T-helper 1 cell (primary cell): ENCODE data around the gene ACOX2.
A peak's percentile ranks its signal among the peaks of the same experiment; 100 is the strongest.

Source experiments
- DNase-seq, 5 donors: peaks; one replicate each; pipeline ENCODE4 v3.0.0-alpha.2; 2012 to 2020
- total RNA-seq, 4 donors: gene quantifications; one replicate each; lab custom pipeline; 2026; lab: John Stamatoyannopoulos, UW

The ACOX2 gene
- 0 reads per million in 4 donors for total RNA-seq

DNA sequence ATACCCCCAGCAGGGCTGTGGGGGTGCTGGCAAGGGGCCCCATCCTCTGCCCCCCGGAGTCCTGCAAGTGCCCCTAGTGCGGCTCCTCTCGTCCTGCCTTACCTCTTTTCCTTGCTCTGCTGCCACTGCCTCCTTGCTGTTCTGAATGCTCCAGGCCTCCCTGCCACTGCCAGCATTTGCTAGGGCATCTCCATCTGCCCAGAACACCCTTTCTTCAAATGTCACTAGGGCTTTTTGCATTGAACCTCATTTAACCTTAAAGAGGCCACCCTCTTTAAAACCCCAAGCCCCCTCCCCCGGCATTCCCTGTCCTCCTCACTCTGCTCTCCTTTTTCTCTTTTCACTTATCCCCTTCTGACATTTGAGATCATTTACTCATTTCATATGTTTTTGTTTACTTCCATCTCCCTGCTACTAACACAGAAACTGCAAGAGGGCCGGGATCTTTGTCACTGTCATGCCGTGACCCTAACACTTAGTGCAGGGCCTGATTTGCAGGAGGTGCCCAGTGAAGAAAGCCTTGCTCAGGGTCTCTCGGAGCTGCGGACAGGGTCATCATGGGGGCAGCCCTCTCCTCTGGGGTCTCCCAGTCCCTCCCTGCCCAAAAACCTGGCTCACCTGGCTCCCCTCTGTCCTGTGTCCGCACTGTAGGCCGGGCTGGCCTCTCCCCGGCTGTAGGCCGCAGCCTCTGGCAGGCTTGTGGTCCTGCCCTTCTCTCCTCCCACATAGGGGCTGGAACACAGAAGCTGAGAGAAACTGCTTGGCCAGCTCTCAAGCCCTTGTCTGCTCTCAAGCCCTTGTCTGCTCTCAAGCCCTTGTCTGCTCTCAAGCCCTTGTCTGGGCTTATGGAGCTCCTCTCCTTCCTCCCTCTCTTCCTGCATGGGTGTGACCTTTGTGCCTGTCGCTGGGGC, at the start of gene ACOX2:
Gene ACOX2 (minus strand): TSS at position 690 of the 911 bp plus-strand sequence. CDS start 2,084 bp downstream, outside the sequence.
- DNase-seq, result no peak

GRCh38 chr3:58585994-58586393, 49.0 kb upstream of the ACOX2 start:
- DNase-seq, result no peak

DNA sequence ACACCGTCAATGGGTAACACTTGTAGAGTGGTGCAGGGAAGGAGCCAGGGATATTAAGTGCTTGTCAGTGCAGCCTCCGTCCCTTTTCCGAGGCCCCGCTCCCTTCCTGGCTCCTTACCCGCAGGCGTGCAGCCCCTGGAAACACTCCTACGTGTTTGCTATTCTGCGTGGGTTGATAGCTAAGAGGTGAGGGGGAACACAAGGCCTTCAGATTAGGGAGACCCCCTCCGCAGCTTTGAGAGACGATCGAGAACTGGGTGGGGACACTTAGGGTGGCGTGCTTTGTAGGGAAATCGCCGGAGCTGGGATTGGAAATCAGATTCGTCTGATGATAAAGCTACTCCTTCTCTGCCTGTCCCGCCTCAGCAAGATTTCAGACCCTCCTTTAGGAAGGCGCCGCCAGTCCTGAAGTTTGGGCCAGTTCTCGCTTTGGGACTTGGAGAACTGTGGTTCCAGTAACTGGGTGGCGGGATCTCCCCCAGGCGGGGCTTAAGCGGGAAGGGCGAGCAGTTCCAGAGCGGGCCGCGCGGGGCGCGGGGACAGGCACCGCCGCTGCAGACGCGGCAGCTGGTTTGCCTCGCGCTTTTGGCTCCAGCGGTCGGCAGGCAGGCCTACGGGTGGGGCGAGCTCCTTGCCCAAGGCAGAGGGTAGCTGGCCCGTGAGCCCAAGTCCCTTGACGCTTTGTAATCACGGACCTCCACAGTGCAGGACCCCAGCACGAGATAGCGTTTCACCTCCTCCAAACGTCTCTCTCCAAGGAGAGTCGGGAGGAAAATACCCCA, 48.2 kb upstream of the ACOX2 start:
- DNase-seq, result peak in 3 of 5 donors; percentile 24 to 67 (median 25)

DNA sequence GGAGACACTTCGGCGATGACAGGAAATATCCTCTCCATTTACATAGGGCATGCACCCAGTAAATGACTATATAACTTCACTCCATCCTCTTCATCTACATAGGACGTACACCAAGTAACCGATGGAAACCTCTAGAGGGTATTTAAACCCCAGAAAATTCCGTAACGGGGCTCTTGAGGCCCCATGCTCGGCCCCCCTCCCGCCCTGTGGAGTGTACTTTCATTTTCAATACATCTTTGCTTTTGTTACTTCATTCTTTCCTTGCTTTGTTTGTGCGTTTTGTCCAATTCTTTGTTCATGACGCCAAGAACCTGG, 47.7 kb upstream of the ACOX2 start:
- DNase-seq, result no peak

- no peak for DNase-seq
These were observed 44.5 kb upstream of the ACOX2 start for GRCh38 chr3:58581328-58582091.

GRCh38 chr3:58580826-58581327, 43.9 kb upstream of the ACOX2 start:
- DNase-seq, result no peak

- DNase-seq, result no peak
These were observed 41.9 kb upstream of the ACOX2 start for GRCh38 chr3:58578873-58579272.

DNA sequence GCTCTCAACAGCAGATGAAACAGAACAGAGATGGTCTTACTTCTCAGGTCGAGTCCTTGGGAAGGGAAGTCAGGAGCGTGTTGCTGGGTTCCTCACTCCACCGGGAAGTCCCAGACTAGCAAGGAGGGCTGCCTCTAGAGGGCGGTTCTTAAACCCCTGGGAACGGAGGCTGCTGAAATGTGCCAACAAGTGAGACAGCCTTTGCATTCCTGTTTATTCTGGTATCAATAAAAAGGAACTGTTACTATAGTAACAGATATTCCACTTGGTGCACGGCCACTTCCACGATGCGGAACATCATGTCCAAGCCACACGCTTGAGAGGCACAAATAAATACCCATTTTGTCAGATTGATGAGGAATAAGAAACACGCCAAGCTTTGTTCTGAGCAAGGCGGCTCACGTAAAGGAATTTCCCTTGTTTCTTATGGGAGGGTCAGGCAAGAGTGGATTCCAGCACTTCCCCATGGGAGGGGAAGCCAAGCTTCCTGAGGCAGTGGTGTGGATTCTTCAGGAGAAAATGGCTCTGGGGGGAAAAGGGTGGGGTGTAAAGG, 40.4 kb upstream of the ACOX2 start, which contains the start of gene FAM107A:
Gene FAM107A (minus strand): TSS at position 123 of the 553 bp plus-strand sequence. CDS start 7,531 bp downstream, outside the sequence.
- DNase-seq, result no peak

- DNase-seq, result no peak
These were observed 39.7 kb upstream of the ACOX2 start for GRCh38 chr3:58576716-58577115.

DNA sequence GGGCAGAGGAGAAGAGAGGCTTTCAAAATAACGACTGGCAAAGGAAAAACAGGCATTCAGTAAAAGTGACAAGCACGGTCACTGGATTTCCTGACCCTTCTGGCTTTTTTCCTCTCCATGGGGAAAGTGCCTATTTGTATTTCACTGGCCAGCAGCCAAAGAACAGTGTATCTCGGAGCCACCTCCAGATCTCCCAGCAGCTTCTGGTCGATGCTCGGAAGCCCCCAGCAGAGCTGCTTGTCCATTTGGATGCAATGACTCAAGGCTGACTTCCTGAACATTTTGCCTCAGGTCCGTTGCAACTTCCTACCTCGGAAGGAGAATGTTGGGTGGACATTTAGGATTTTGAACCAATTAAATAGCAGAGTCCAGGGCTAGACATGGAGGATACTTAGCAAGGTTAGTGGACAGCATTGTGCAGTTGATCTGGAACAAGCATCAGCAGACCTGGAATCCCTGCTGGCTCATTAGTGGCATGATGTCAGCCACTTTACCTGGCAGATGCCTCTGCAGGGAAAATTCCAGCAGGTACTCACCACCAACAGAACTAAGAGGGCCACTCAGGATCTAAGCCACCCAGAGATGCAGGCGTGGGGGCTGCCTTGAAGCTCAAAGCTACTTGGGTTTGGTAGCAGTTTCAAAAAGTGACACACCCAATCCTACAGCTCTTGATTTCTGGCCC, 39.1 kb upstream of the ACOX2 start:
- DNase-seq, result no peak

DNA sequence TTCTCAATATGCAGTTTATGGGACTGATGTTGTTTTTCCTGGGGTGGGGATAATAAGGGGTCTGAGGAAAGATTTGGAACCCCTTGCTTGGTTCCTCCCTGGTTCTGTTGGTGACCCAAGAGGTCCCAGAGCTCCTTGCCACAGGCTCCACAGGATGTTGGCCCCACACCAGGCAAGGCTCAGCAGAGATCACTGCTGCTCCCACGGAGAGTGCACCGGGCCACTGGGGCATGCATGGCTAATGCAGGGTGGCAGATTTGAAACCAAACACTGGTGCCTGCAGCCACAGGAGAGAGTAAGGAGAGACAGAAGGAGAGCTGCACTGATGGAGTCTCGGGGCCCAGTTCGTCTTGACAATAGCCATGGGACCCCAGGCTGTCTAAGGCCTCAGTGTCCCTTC, 37.7 kb upstream of the ACOX2 start:
- no peak for DNase-seq

DNA sequence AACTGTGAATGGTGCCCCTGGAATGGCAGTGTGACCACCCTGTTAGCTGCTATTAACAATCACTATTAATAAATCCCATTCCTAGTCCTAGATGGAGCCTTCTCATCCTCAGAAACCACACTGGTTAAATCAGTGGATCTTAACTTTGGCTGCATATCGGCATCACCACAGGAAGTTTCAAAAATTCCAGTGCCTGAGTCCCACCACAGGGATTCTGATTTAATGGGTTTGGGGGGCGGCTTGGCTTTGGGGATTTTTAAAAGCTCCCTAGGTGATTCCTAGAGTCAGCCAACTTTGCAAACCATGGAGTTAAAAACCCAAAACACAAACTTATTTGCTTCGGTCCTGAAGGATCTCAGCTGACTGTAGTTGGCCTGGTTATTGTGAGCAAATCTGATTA, 37.1 kb upstream of the ACOX2 start:
- DNase-seq, result no peak

GRCh38 chr3:58573640-58574039, 36.6 kb upstream of the ACOX2 start:
- no peak for DNase-seq

GRCh38 chr3:58572634-58573230, 35.7 kb upstream of the ACOX2 start:
- no peak for DNase-seq

DNA sequence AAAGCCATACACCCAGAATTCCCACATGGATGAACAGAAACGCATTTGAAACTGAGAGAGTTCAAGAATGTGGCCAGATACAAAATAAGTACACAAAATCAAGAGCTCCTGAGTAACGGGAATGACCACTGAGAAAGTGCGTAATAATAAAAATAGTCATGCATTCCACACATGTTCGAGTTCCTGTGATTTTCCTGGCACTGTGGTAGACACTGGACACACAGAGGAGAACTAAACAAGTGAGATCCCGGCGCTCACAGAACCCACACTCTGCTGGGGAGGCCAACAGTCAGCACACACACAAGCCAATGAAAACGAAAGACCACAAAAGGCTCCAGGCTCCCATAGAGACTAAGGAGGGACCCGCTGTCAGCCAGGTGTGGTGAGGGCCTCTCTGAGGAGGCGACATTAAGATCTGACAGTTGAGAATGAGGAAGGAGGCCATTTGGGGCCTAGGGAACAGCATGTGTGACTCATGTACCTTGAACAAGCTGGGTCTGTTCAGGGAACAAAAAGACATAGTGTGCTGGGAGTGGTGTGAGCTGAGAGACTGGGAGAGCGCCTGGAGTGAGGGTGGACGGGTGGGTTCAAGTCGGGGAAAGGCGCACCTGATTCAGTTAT, 35.1 kb upstream of the ACOX2 start:
- DNase-seq, result no peak

GRCh38 chr3:58570851-58571250, 33.9 kb upstream of the ACOX2 start:
- no peak for DNase-seq

- no peak for DNase-seq
These were observed 32.5 kb upstream of the ACOX2 start for GRCh38 chr3:58569287-58570001.

DNA sequence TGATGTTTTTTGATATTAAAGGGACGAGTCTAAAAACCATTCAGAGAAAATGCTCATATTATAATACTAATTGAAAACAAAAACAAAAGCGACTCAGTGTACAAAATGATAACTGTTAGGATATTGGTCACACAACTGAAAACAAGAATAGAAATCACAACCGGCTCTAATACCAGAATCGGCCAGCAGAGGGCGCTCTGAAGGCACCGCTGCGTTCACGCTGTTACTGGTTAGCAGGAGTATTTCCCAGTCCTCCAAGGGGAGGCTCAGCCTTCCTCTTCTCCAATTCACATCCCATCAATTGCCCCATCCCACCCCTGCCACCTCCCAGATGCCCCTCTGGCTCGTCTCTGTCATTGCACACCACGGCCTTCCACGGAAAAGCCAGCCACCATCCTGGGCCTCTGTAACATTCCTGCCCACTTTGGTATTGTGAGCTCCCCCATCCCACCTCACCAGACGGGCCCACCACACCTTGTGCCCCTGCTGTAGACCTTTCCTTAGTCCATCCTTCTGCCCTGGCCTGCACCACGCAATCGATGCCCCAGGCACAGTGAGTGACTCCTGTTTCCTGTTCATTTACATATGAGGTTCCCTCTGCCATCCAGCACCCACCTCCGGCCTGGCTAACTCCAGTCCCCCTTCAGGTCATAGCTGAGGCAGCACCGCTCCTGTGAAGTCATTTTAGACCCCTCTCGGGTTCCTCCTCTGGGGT, 31.7 kb upstream of the ACOX2 start:
- peak; percentile 22 to 59 (median 45) for DNase-seq

GRCh38 chr3:58567251-58567515, 30.2 kb upstream of the ACOX2 start:
- no peak for DNase-seq
